Peyer's patch (tissue), 4 donors: ENCODE data around the gene CHD5.
A peak's percentile ranks its signal among the peaks of the same experiment; 100 is the strongest.

ENCODE experiments used
- CTCF ChIP-seq, 6 experiments: fragments of 450-650 bp in 4 of 6; fragments of 200-600 bp in 2 of 6; sonication (generic) in 1 of 6; IDR thresholded peaks; one replicate each; pipeline ENCODE4 v1.5.1; 2017 to 2019; ENCODE audit warnings: antibody characterized with exemption in 6 of 6, mild to moderate bottlenecking in 3 of 6, moderate library complexity in 1 of 6
- POLR2A ChIP-seq, 2 donors: fragments of 450-650 bp; IDR thresholded peaks; one replicate each; pipeline ENCODE4 v1.5.1; 2017; ENCODE audit warnings: antibody characterized with exemption in 2 of 2, mild to moderate bottlenecking in 2 of 2, moderate library complexity in 2 of 2

GRCh38 chr1:6205849-6206519 is 25.9 kb upstream of the CHD5 start, which contains the start of gene RNF207:
- TF ChIP-seq CTCF (IDR thresholded peaks at IDR 0.05) = peak in 2 of 6 experiments; percentile 3
- peak; percentile 51 to 65 for TF ChIP-seq POLR2A (IDR thresholded peaks at IDR 0.05)
